GM12891 (cell line): Measurements from ENCODE around the gene ZNF438.

Experiments
- PAX5 ChIP-seq: IDR thresholded peaks from 2 replicates; pipeline ENCODE4 v1.6.1; 2011; ENCODE audit warnings: low read length, moderate library complexity, mild to moderate bottlenecking; ENCODE audit not compliant: insufficient read depth, severe bottlenecking
- POLR2A ChIP-seq: IDR thresholded peaks from 2 replicates; pipeline ENCODE4 v1.6.1; 2011; ENCODE audit warnings: low read depth, low read length, control low read depth
- POLR2AphosphoS5 ChIP-seq: IDR thresholded peaks from 2 replicates; pipeline ENCODE4 v1.6.1; 2011; ENCODE audit warnings: low read depth, low read length, control low read depth
- POU2F2 ChIP-seq: IDR thresholded peaks from 2 replicates; pipeline ENCODE4 v1.6.1; 2011; ENCODE audit warnings: low read depth, mild to moderate bottlenecking, control low read depth, low read length, moderate library complexity

DNA sequence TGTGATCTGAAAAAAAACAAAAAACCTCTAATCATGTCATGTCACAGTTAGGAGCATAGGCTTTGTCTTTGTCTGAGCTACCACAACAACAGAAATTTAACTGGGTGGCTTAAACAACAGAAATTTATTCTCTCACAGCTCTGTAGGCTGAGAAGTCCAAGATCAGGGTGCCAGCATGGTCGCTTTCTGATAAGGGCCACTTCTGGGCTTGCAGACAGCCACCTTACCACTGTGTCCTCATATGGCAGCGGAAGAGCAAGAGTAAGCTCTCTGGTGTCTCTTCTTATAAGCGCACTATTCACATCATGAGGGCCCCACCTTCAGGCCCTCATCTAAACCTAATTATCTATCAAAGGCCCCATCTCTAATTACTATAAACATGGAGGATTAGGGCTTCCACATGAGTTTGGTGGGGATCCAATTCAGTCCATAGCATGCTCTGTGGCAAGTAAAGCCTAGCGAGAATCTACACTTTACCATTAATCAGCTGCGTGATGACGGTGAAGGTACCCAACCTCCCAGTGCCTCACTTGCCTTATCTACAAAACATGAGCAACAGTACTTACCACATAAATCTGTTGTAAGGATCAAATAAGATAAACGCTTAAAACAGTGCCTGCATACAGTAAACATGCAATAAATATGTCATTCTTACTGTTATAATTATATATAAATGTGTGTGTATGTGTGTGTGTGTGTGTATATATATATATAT lies 17.3 kb downstream of the ZNF438 start:
- TF ChIP-seq PAX5 (no peak), POLR2A (no peak), POU2F2 (no peak), POLR2AphosphoS5 (no peak)
